Neural cell (in vitro differentiated cells): Measurements from ENCODE around the gene CAPN12. TPM values are rescaled to one million over a fixed set of nuclear protein-coding genes. Genes with fewer than 3 reads are reported as not detected.

Experiments
- H2AFZ ChIP-seq: fragments of 200-600, 300-800 bp; sonication (generic), shearing (Covaris generic); 2 replicates; pipeline ENCODE4 v1.6.0; 2014; ENCODE audit warnings: low read depth, mild to moderate bottlenecking, antibody characterized with exemption, low read length, moderate library complexity
- H3F3A ChIP-seq: fragments of 200-600 bp; shearing (Covaris generic); 2 replicates; pipeline ENCODE4 v1.6.1; 2016; ENCODE audit warnings: mild to moderate bottlenecking, moderate library complexity, mixed read lengths, antibody characterized with exemption, low read length; ENCODE audit not compliant: insufficient read depth, poor library complexity, severe bottlenecking
- H3K27ac ChIP-seq: fragments of 200-600, 300-800 bp; sonication (generic), shearing (Covaris generic); 2 replicates; pipeline ENCODE4 v1.5.1; 2014; ENCODE audit warnings: mild to moderate bottlenecking, low read length, moderate library complexity
- H3K27me3 ChIP-seq: fragments of 300-800, 200-600 bp; sonication (generic), shearing (Covaris generic); 2 replicates; pipeline ENCODE4 v1.6.0; 2014; ENCODE audit warnings: mild to moderate bottlenecking, low read depth, low read length, moderate library complexity; ENCODE audit not compliant: insufficient read depth
- H3K36me3 ChIP-seq: fragments of 300-800, 200-600 bp; sonication (generic), shearing (Covaris generic); 2 replicates; pipeline ENCODE4 v1.5.1; 2014; ENCODE audit warnings: mild to moderate bottlenecking, antibody characterized with exemption, low read length, moderate library complexity; ENCODE audit not compliant: insufficient read depth
- H3K4me2 ChIP-seq: fragments of 300-800, 200-600 bp; sonication (generic), shearing (Covaris generic); 2 replicates; pipeline ENCODE4 v1.6.0; 2014; ENCODE audit warnings: mild to moderate bottlenecking, low read length
- H3K4me3 ChIP-seq: fragments of 300-800, 200-600 bp; sonication (generic), shearing (Covaris generic); 2 replicates; pipeline ENCODE4 v1.5.1; 2014; ENCODE audit warnings: mild to moderate bottlenecking, low read length, moderate library complexity
- H3K79me2 ChIP-seq: fragments of 200-600 bp; shearing (Covaris generic); replicated peaks from 2 replicates; pipeline ENCODE4 v1.6.0; 2014; ENCODE audit warnings: mild to moderate bottlenecking, low read length, moderate library complexity; ENCODE audit not compliant: insufficient read depth
- H3K9ac ChIP-seq: fragments of 300-800, 200-600 bp; sonication (generic), shearing (Covaris generic); 2 replicates; pipeline ENCODE4 v1.6.1; 2016; ENCODE audit warnings: mild to moderate bottlenecking, low read length, mixed read lengths
- H3K9me2 ChIP-seq: fragments of 200-600 bp; shearing (Covaris generic); 2 replicates; pipeline ENCODE4 v1.6.1; 2016; ENCODE audit warnings: mild to moderate bottlenecking, low read length, mixed read lengths; ENCODE audit not compliant: insufficient read depth
- H3K9me3 ChIP-seq: fragments of 200-600, 300-800 bp; sonication (generic), shearing (Covaris generic); 2 replicates; pipeline ENCODE4 v1.6.1; 2016; ENCODE audit warnings: mild to moderate bottlenecking, mixed run types, low read length, moderate library complexity, mixed read lengths
- H4K20me1 ChIP-seq: fragments of 200-600 bp; shearing (Covaris generic); 2 replicates; pipeline ENCODE4 v1.6.1; 2016; ENCODE audit warnings: mild to moderate bottlenecking, mixed run types; ENCODE audit not compliant: insufficient read depth
- CTCF ChIP-seq: fragments of 450-650 bp; IDR thresholded peaks from 2 replicates; pipeline ENCODE4 v1.5.1; 2014; ENCODE audit warnings: antibody characterized with exemption, mild to moderate bottlenecking, moderate library complexity; ENCODE audit not compliant: poor library complexity, severe bottlenecking
- EP300 ChIP-seq: fragments of 450-650 bp; conservative IDR thresholded peaks from 2 replicates; pipeline ENCODE4 v1.6.1; 2014; ENCODE audit warnings: antibody characterized with exemption, mild to moderate bottlenecking, moderate library complexity; ENCODE audit not compliant: poor library complexity, severe bottlenecking
- EZH2 ChIP-seq: fragments of 200-600, 300-800 bp; shearing (Covaris generic), sonication (generic); IDR thresholded peaks from 2 replicates; pipeline ENCODE4 v1.6.1; 2014; ENCODE audit warnings: antibody characterized with exemption, low read length, borderline replicate concordance, mild to moderate bottlenecking; ENCODE audit not compliant: insufficient read depth, poor library complexity, severe bottlenecking
- MXI1 ChIP-seq: fragments of 450-650 bp; conservative IDR thresholded peaks from 2 replicates; pipeline ENCODE4 v1.6.1; 2014; ENCODE audit warnings: antibody characterized with exemption, mild to moderate bottlenecking; ENCODE audit not compliant: poor library complexity, severe bottlenecking
- POLR2AphosphoS5 ChIP-seq: IDR thresholded peaks from 2 replicates; pipeline ENCODE4 v1.6.1; 2012
- RAD21 ChIP-seq: fragments of 450-650 bp; conservative IDR thresholded peaks from 2 replicates; pipeline ENCODE4 v1.6.1; 2014; ENCODE audit warnings: antibody characterized with exemption, mild to moderate bottlenecking, moderate library complexity
- REST ChIP-seq: IDR thresholded peaks from 2 replicates; pipeline ENCODE4 v1.6.1; 2012; ENCODE audit warnings: borderline replicate concordance
- SMC3 ChIP-seq: fragments of 450-650 bp; conservative IDR thresholded peaks from 2 replicates; pipeline ENCODE4 v1.6.1; 2014; ENCODE audit warnings: antibody characterized with exemption, mild to moderate bottlenecking, moderate library complexity; ENCODE audit not compliant: poor library complexity
- TAF1 ChIP-seq: IDR thresholded peaks from 2 replicates; pipeline ENCODE4 v1.6.1; 2012; ENCODE audit warnings: low read depth
- polyA plus RNA-seq: library from polyadenylated mRNA; depleted of rRNA; stranded (reverse); fragments of >200 nt; gene quantifications from 2 replicates; pipeline ENCODE4 v1.2.3, GENCODE V29; 2014

The CAPN12 gene
- polyA plus RNA-seq, 1 donor from 2014 or later: not detected

DNA sequence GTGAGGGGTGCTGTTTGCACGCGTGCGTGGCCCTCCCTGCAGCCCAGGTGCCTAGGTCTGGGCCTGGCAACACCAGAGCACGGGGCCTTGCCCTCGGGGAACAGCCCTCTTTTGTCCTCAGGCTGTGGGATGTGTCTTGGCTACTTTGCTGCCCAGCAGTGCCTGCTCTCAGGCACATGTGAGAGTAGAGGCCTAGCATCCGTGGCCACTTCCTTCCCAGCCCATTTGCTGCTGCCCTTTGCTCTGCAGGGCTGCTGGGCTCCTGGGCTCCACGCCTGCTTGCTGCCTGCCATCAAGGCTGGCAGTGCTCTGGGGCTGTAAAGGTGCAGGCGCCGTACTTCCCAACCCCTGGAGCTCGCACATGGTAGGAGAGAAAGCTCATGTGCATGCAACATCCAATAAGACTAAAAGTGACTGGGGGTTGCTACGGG, 46.6 kb downstream of the CAPN12 start:
- Histone ChIP-seq H3K9me2 (no peaks in the 10 kb centered on the region), H4K20me1 (no peaks in the 10 kb centered on the region), H3K27me3 (no peaks in the 10 kb centered on the region), H3K4me3 (no peak overlapping the region), H3K36me3 (no peaks in the 10 kb centered on the region), H3K4me2 (no peak overlapping the region), H3K79me2 (no peaks in the 10 kb centered on the region), H3K9me3 (no peaks in the 10 kb centered on the region), H3K27ac (no peak overlapping the region), H2AFZ (no peak overlapping the region), H3F3A (no peaks in the 10 kb centered on the region), H3K9ac (no peak overlapping the region)
- TF ChIP-seq SMC3 (no peak), RAD21 (no peak)

DNA sequence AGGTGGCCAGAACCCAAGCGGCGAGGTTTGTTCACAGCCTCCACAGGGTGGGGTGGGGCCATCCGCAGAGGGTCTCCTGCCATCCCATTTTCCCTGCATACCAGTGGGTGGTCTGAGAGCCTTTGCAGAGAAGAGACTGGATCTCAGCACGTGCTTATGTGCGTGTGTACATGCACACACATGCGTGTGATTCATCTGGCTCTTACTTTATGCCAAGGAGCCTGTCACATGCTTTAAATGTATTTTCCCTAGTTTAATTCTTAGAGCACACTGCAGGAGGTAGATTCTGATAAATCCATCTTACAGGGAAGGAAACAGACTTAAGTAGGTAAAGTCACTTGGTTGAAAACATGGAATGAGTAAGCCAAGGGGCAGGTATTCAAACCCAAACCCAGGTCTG, 47.1 kb downstream of the CAPN12 start:
- Histone ChIP-seq H3K27ac (no peak overlapping the region), H4K20me1 (no peaks in the 10 kb centered on the region), H3K36me3 (no peaks in the 10 kb centered on the region)

More for the DNA sequence above, 47.1 kb downstream of the CAPN12 start:
- Histone ChIP-seq H3K9ac (no peak overlapping the region), H3K4me3 (no peak overlapping the region), H2AFZ (no peak overlapping the region), H3K9me3 (no peaks in the 10 kb centered on the region), H3K4me2 (no peak overlapping the region), H3F3A (no peaks in the 10 kb centered on the region), H3K9me2 (no peaks in the 10 kb centered on the region), H3K27me3 (no peaks in the 10 kb centered on the region), H3K79me2 (no peaks in the 10 kb centered on the region)
- TF ChIP-seq RAD21: no peak
- no peak for TF ChIP-seq TAF1
- no peak for TF ChIP-seq CTCF
- TF ChIP-seq POLR2AphosphoS5: no peak
- no peak for TF ChIP-seq EP300
- no peak for TF ChIP-seq SMC3
- TF ChIP-seq REST: no peak
- TF ChIP-seq EZH2: no peak
- TF ChIP-seq MXI1: no peak
